22Rv1 (cell line): ENCODE data around the gene MTHFD2L.

Source experiments
- CTCF ChIP-seq: fragments of 450-650 bp; IDR thresholded peaks from 2 replicates; pipeline ENCODE4 v1.5.1; 2017; ENCODE audit warnings: mild to moderate bottlenecking
- ZFX ChIP-seq: fragments of 450-650 bp; IDR thresholded peaks from 2 replicates; pipeline ENCODE4 v1.6.1; 2017; ENCODE audit warnings: antibody characterized with exemption, borderline replicate concordance

GRCh38 chr4:74338792-74339333 lies 180.9 kb downstream of the MTHFD2L start:
- no peak for TF ChIP-seq CTCF
- TF ChIP-seq ZFX: no peak
